GM12878 (cell line): Measurements from ENCODE around the gene COG4. TPM values are rescaled to one million over a fixed set of nuclear protein-coding genes. Genes with fewer than 3 reads are reported as not detected.

ENCODE experiments used
- BACH1 ChIP-seq: fragments of 450-650 bp; IDR thresholded peaks from 2 replicates; pipeline ENCODE4 v1.6.1; 2017; ENCODE audit warnings: mild to moderate bottlenecking, borderline replicate concordance
- BHLHE40 ChIP-seq, 2 experiments: fragments of 450-650 bp in 1 of 2; IDR thresholded peaks; 2 replicates each; pipeline ENCODE4 v1.6.1; 2011 to 2017; ENCODE audit warnings: low read depth in 2 of 2, borderline replicate concordance in 1 of 2, improper control_type of control experiment in 1 of 2, low read length in 1 of 2, mild to moderate bottlenecking in 1 of 2
- BMI1 ChIP-seq: fragments of 450-650 bp; IDR thresholded peaks from 2 replicates; pipeline ENCODE4 v1.6.1; 2016; ENCODE audit warnings: mild to moderate bottlenecking, moderate library complexity, borderline replicate concordance
- CREM ChIP-seq: IDR thresholded peaks from 2 replicates; pipeline ENCODE4 v1.6.1; 2014; ENCODE audit warnings: antibody characterized with exemption, low read depth
- DPF2 ChIP-seq: fragments of 450-650 bp; IDR thresholded peaks from 2 replicates; pipeline ENCODE4 v1.6.1; 2017; ENCODE audit warnings: mild to moderate bottlenecking
- GABPA ChIP-seq: IDR thresholded peaks from 2 replicates; pipeline ENCODE4 v1.6.1; 2014; ENCODE audit warnings: antibody characterized with exemption, low read depth, mild to moderate bottlenecking, inconsistent platforms
- IRF5 ChIP-seq: fragments of 450-650 bp; IDR thresholded peaks from 2 replicates; pipeline ENCODE4 v1.6.1; 2017; ENCODE audit warnings: borderline replicate concordance
- JUND ChIP-seq: IDR thresholded peaks from 2 replicates; pipeline ENCODE4 v1.6.1; 2012; ENCODE audit warnings: low read depth, mild to moderate bottlenecking, low read length, improper control_type of control experiment, moderate library complexity
- MAX ChIP-seq: IDR thresholded peaks from 2 replicates; pipeline ENCODE4 v1.6.1; 2012; ENCODE audit warnings: low read depth, low read length, improper control_type of control experiment
- MTA2 ChIP-seq: fragments of 450-650 bp; IDR thresholded peaks from 2 replicates; pipeline ENCODE4 v1.6.1; 2016; ENCODE audit warnings: low read depth, mild to moderate bottlenecking, moderate library complexity
- PAX5 ChIP-seq: IDR thresholded peaks from 2 replicates; pipeline ENCODE4 v1.6.1; 2011; ENCODE audit warnings: low read depth, low read length, borderline replicate concordance
- PBX3 ChIP-seq: IDR thresholded peaks from 2 replicates; pipeline ENCODE4 v1.6.1; 2011; ENCODE audit warnings: mild to moderate bottlenecking, low read depth, low read length, moderate library complexity; ENCODE audit not compliant: insufficient replicate concordance
- PKNOX1 ChIP-seq: fragments of 450-650 bp; IDR thresholded peaks from 2 replicates; pipeline ENCODE4 v1.6.1; 2016; ENCODE audit warnings: mild to moderate bottlenecking
- POLR2A ChIP-seq: IDR thresholded peaks from 2 replicates; pipeline ENCODE4 v1.6.1; 2011; ENCODE audit warnings: low read depth, mild to moderate bottlenecking, low read length
- POU2F2 ChIP-seq: IDR thresholded peaks from 3 replicates; pipeline ENCODE4 v1.6.1; 2011; ENCODE audit warnings: low read depth, mild to moderate bottlenecking, low read length, borderline replicate concordance
- PRDM15 ChIP-seq: fragments of 450-650 bp; formaldehyde crosslinking; IDR thresholded peaks from 2 replicates; pipeline ENCODE4 v1.4.0; 2020; ENCODE audit warnings: mild to moderate bottlenecking, moderate library complexity
- RAD51 ChIP-seq: fragments of 450-650 bp; IDR thresholded peaks from 2 replicates; pipeline ENCODE4 v1.6.1; 2016; ENCODE audit warnings: moderate library complexity, mild to moderate bottlenecking, inconsistent platforms
- RCOR1 ChIP-seq: conservative IDR thresholded peaks from 2 replicates; pipeline ENCODE4 v1.6.1; 2012; ENCODE audit warnings: low read depth, low read length, improper control_type of control experiment
- SMARCA5 ChIP-seq: fragments of 450-650 bp; IDR thresholded peaks from 2 replicates; pipeline ENCODE4 v1.6.1; 2017; ENCODE audit warnings: mild to moderate bottlenecking
- SMC3 ChIP-seq: IDR thresholded peaks from 2 replicates; pipeline ENCODE4 v1.6.1; 2011; ENCODE audit warnings: low read length, improper control_type of control experiment, borderline replicate concordance
- SRF ChIP-seq, 2 experiments: IDR thresholded peaks; 2 replicates each; pipeline ENCODE4 v1.6.1; 2011; ENCODE audit warnings: low read depth in 2 of 2, low read length in 2 of 2, mild to moderate bottlenecking in 1 of 2, moderate library complexity in 1 of 2
- TARDBP ChIP-seq: IDR thresholded peaks from 2 replicates; pipeline ENCODE4 v1.6.1; 2016; ENCODE audit warnings: borderline replicate concordance
- TCF7 ChIP-seq: IDR thresholded peaks from 2 replicates; pipeline ENCODE4 v1.6.1; 2014; ENCODE audit warnings: antibody characterized with exemption, borderline replicate concordance
- ZBED1 ChIP-seq: IDR thresholded peaks from 2 replicates; pipeline ENCODE4 v1.6.1; 2016; ENCODE audit warnings: borderline replicate concordance
- polyA plus RNA-seq, 11 experiments: library from polyadenylated mRNA; depleted of rRNA in 4 of 11; unstranded in 6 of 11; stranded (reverse) in 5 of 11; fragments of >200 nt; fragmentation: Nextera tagmentation in 4 of 11; fragmentation: Illumina TruSeq in 1 of 11; extraction: Ambion mirVana in 4 of 11; extraction: Trizol in 1 of 11; gene quantifications; 1 replicate in 1 of 11; 2 replicates in 10 of 11; pipeline versions ENCODE4 v1.2.1 to v1.2.3, GENCODE V29; 2011 to 2016; ENCODE audit warnings: inconsistent platforms in 2 of 11, missing spikeins in 2 of 11, low read depth in 1 of 11
- total RNA-seq, 4 experiments: library from RNA; depleted of rRNA in 3 of 4; stranded (reverse); fragments of >200 nt in 3 of 4; fragmentation: Illumina TruSeq in 1 of 4; extraction: Trizol in 1 of 4; gene quantifications; 2 replicates each; pipeline versions ENCODE4 v1.2.1 to v1.2.3, GENCODE V29; 2013 to 2021

Gene COG4
- total and polyA plus RNA-seq, 10 of the 15 experiments (the other 5 are each of a cell fraction or from before 2014, with no cell fraction given), result 7.0 to 57.7 (median 33.0) TPM

DNA sequence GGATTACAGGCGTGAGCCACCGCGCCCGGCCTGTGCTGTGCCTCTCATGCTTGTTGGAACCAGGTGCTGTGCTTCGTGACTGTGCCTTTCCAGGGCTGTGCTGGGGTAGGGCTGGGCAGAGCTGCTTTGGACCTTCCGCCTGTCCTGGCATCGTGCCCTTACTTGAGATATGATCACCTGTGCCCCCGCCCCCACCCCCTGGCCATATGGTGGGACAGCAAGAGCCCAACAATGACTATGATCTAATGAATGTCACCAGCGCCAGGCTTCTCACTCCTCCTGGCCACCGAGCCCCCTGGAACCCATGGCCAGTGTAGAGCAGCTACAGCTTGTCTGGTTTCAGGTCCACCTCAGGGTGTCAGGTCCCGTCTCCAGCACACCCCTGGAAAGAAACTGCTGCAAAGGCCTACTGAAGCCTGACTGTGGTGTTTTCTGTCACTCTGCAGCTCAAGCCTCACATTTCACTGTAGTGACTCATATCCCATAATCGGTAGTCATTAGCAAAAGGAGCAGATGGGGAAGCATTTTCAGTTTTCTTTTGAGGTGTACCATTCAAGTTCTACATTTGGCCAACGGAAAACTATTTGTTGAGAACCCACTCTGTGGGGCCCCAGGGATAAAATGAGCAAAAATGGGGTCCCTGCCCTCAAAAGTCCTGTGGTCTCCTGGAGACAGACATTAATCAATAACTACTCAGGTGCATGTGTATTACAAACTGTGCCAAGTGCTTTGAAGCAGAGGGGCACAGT is 46.9 kb downstream of the COG4 start (continued):
- no peak for TF ChIP-seq IRF5
- peak; percentile 69; the same call in 1 of the 2 replicates for TF ChIP-seq TARDBP
- TF ChIP-seq POU2F2, result 0 out of 3 replicates have a peak, but pooled peaks have one; percentile 33
- no peak; the same call in 1 of the 2 replicates for TF ChIP-seq TCF7
- TF ChIP-seq RCOR1, result no peak
- TF ChIP-seq PBX3, result peak; percentile 64
- peak; percentile 27; the same call in 1 of the 2 replicates for TF ChIP-seq SMC3
- TF ChIP-seq SRF (IDR thresholded peaks at IDR 0.05; ENCODE audit: low read depth in 2 of 2, low read length in 2 of 2), result peak in 1 of 2 experiments; percentile 76; a peak in 1 of 4 replicates
- peak; percentile 80; the same call in 1 of the 2 replicates for TF ChIP-seq BACH1
- TF ChIP-seq DPF2, result peak; percentile 94
- TF ChIP-seq GABPA, result no peak
- peak; percentile 91 for TF ChIP-seq PAX5
- peak; percentile 70 to 77; a peak in 3 of 4 replicates for TF ChIP-seq BHLHE40 (IDR thresholded peaks at IDR 0.05; ENCODE audit: borderline replicate concordance in 1 of 2, low read depth in 2 of 2, low read length in 1 of 2)
- peak; percentile 84 for TF ChIP-seq CREM
- TF ChIP-seq POLR2A, result peak; percentile 71
- peak; percentile 78 for TF ChIP-seq SMARCA5
- TF ChIP-seq ZBED1, result peak; percentile 79; the same call in 1 of the 2 replicates
- TF ChIP-seq BMI1, result 0 out of 2 replicates have a peak, but pooled peaks have one; percentile 47
- TF ChIP-seq RAD51, result peak; percentile 41; the same call in 1 of the 2 replicates
- TF ChIP-seq JUND, result peak; percentile 79
- no peak for TF ChIP-seq PRDM15 (CRISPR knock-in tag)
- no peak for TF ChIP-seq MAX
- peak; percentile 93 for TF ChIP-seq PKNOX1
- peak; percentile 97 for TF ChIP-seq MTA2
